ENCODE data around the gene CDK16.
A peak's percentile ranks its signal among the peaks of the same experiment; 100 is the strongest.

The CDK16 gene

GRCh38 chrX:47233333-47234113 is 15.0 kb downstream of the CDK16 start:
- peak; percentile 91 to 92 for ATAC-seq (replicated peaks)
- Mint-ChIP-seq H3K4me3 (peak overlapping the region; percentile 88 to 91), H3K27ac (peak overlapping the region; percentile 97), H3K9me3 (no peaks in the 10 kb centered on the region), H3K4me1 (peaks cover 8 to 9% of the 10 kb centered on the region in 2 donors), H3K36me3 (peaks cover 15 to 28% of the 10 kb centered on the region in 2 donors), H3K27me3 (no peaks in the 10 kb centered on the region)
- peak; percentile 91 for DNase-seq

GRCh38 chrX:47234583-47234982 is 16.1 kb downstream of the CDK16 start:
- DNase-seq (no peak), ATAC-seq (replicated peaks) (no peak)
- H3K4me3 Mint-ChIP-seq = peak overlapping the region; percentile 41 to 88
- H3K9me3 Mint-ChIP-seq = no peaks in the 10 kb centered on the region
- H3K4me1 Mint-ChIP-seq = peaks cover 8 to 10% of the 10 kb centered on the region in 2 donors
- peak overlapping the region; percentile 56 for H3K27ac Mint-ChIP-seq
- H3K36me3 Mint-ChIP-seq = peaks cover 7 to 22% of the 10 kb centered on the region in 2 donors
- no peaks in the 10 kb centered on the region for H3K27me3 Mint-ChIP-seq

DNA sequence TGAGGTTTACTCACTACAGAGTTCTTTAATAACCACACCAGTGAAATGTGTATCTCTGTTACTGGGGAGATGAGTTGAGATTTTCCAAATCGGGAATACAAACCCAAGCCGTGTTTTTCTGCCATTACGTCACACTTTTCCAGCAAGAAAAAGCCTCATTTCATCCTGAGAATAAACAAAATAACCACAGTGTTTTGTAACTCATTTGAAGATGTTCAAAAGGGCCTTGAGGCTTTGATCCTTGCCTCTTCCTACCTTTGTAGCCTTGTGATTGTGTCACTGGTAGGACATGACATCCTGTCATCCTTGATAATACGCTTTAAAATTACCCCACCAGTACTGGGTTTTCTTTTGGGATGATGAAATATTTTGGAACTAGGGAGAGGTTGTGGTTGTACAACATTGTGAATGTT is 17.2 kb downstream of the CDK16 start:
- H3K4me3 Mint-ChIP-seq = peak overlapping the region in 1 of 2 donors; percentile 8
- ATAC-seq (replicated peaks) = no peak
- no peaks in the 10 kb centered on the region for H3K27me3 Mint-ChIP-seq
- H3K9me3 Mint-ChIP-seq = no peaks in the 10 kb centered on the region
- peaks cover 8 to 27% of the 10 kb centered on the region in 2 donors for H3K36me3 Mint-ChIP-seq
- peaks cover 8 to 10% of the 10 kb centered on the region in 2 donors for H3K4me1 Mint-ChIP-seq
- no peak for DNase-seq
- H3K27ac Mint-ChIP-seq = peak overlapping the region; percentile 1

DNA sequence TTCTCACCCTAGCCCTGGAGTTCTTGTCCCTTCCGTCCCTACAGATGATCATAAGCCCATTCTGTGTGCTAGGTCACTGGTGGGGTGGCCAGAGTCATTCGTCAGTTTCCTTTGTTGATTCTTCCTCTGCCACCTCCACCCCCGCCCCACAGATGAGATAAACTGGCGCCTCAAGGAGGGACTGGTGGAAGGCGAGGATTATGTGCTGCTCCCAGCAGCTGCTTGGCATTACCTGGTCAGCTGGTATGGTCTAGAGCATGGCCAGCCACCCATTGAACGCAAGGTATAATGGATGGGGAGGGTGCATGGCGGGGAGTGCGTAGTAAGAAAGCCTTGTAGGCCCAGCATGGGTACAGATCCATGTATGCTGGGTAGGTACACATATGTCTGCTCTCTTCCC is 20.7 kb downstream of the CDK16 start:
- H3K27ac Mint-ChIP-seq = no peak overlapping the region
- no peaks in the 10 kb centered on the region for H3K27me3 Mint-ChIP-seq

GRCh38 chrX:47239898-47240545 is 21.5 kb downstream of the CDK16 start:
- H3K9me3 Mint-ChIP-seq = no peaks in the 10 kb centered on the region
- no peak overlapping the region for H3K27ac Mint-ChIP-seq
- ATAC-seq (replicated peaks) = no peak
- DNase-seq = no peak
- H3K4me1 Mint-ChIP-seq = peaks cover 7% of the 10 kb centered on the region in 2 donors
- peaks cover 12 to 51% of the 10 kb centered on the region in 2 donors for H3K36me3 Mint-ChIP-seq
- no peak overlapping the region for H3K4me3 Mint-ChIP-seq
- no peaks in the 10 kb centered on the region for H3K27me3 Mint-ChIP-seq

More for the DNA sequence above, 20.7 kb downstream of the CDK16 start:
- peaks cover 12 to 44% of the 10 kb centered on the region in 2 donors for H3K36me3 Mint-ChIP-seq
- H3K9me3 Mint-ChIP-seq = no peaks in the 10 kb centered on the region
- DNase-seq = no peak
- no peak for ATAC-seq (replicated peaks)
- peaks cover 7 to 8% of the 10 kb centered on the region in 2 donors for H3K4me1 Mint-ChIP-seq
- H3K4me3 Mint-ChIP-seq = no peak overlapping the region

GRCh38 chrX:47240619-47241018 is 22.1 kb downstream of the CDK16 start:
- ATAC-seq (replicated peaks) = no peak
- Mint-ChIP-seq H3K4me1 (peaks cover 1 to 3% of the 10 kb centered on the region in 2 donors), H3K27ac (no peak overlapping the region), H3K4me3 (no peak overlapping the region), H3K36me3 (peaks cover 10 to 48% of the 10 kb centered on the region in 2 donors), H3K27me3 (no peaks in the 10 kb centered on the region), H3K9me3 (no peaks in the 10 kb centered on the region)
- DNase-seq = no peak

DNA sequence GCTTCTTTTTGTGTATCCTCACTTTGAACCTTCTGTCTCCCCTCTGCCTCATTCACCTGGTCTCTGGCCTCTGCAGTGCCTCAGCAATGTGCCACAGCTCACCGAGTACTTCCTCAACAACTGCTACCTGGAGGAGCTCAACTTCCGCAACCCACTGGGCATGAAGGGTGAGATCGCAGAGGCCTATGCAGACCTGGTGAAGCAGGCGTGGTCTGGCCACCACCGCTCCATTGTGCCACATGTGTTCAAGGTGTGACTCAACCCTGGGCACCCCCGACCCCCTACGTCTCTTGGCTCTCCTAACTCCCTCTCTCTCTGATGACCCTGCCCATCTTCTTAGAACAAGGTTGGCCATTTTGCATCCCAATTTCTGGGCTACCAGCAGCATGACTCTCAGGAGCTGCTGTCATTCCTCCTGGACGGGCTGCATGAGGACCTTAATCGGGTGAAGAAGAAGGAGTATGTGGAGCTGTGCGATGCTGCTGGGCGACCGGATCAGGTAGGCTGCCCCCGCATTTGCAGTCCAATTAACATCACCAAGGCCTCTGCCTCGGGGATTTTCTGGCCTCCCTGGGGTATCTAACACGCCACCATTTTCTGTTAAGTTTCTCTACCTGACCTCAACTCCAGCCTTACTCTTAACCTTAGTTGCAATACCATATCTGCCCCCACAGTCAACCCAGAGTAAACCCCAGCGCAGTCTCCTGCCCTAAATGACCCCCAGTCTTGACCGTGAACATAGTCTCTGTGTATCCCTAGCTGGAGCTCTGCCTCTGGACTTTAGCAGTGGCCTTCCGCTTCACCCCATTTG is 22.9 kb downstream of the CDK16 start:
- no peaks in the 10 kb centered on the region for H3K27me3 Mint-ChIP-seq
- H3K27ac Mint-ChIP-seq = peak overlapping the region; percentile 32
- ATAC-seq (replicated peaks) (no peak), DNase-seq (no peak)
- H3K4me1 Mint-ChIP-seq = peaks cover 0 to 3% of the 10 kb centered on the region in 2 donors
- peaks cover 10 to 56% of the 10 kb centered on the region in 2 donors for H3K36me3 Mint-ChIP-seq
- H3K4me3 Mint-ChIP-seq = no peak overlapping the region
- H3K9me3 Mint-ChIP-seq = no peaks in the 10 kb centered on the region

- Mint-ChIP-seq H3K4me1 (peaks cover 0 to 1% of the 10 kb centered on the region in 2 donors), H3K27me3 (no peaks in the 10 kb centered on the region), H3K4me3 (no peak overlapping the region), H3K27ac (no peak overlapping the region), H3K36me3 (peaks cover 10 to 57% of the 10 kb centered on the region in 2 donors), H3K9me3 (no peaks in the 10 kb centered on the region)
- DNase-seq (no peak), ATAC-seq (replicated peaks) (no peak)
These were observed 23.8 kb downstream of the CDK16 start for GRCh38 chrX:47242321-47242720.

DNA sequence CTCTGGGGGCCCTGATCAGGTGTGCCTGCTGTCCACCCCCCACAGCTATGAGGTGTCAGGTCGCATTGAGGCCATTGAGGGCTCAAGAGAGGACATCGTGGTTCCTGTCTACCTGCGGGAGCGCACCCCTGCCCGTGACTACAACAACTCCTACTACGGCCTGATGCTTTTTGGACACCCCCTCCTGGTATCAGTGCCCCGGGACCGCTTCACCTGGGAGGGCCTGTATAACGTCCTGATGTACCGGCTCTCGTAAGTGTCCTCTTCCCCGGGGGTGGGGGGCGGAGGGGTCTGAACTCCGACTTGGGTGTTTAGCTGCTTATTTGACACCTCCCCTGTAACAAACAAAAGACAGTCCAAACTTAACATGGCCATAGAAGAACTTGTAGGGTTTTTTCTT is 24.9 kb downstream of the CDK16 start:
- Mint-ChIP-seq H3K27me3 (no peaks in the 10 kb centered on the region), H3K4me3 (no peak overlapping the region), H3K27ac (no peak overlapping the region), H3K36me3 (peaks cover 16 to 63% of the 10 kb centered on the region in 2 donors), H3K4me1 (peaks cover 0 to 1% of the 10 kb centered on the region in 2 donors), H3K9me3 (no peaks in the 10 kb centered on the region)
- DNase-seq (no peak), ATAC-seq (replicated peaks) (no peak)

- Mint-ChIP-seq H3K4me1 (no peaks in the 10 kb centered on the region), H3K4me3 (no peak overlapping the region), H3K27ac (no peak overlapping the region), H3K27me3 (no peaks in the 10 kb centered on the region), H3K9me3 (no peaks in the 10 kb centered on the region), H3K36me3 (peaks cover 22 to 68% of the 10 kb centered on the region in 2 donors)
- ATAC-seq (replicated peaks) (no peak), DNase-seq (no peak)
These were observed 26.2 kb downstream of the CDK16 start for GRCh38 chrX:47244676-47245075.

DNA sequence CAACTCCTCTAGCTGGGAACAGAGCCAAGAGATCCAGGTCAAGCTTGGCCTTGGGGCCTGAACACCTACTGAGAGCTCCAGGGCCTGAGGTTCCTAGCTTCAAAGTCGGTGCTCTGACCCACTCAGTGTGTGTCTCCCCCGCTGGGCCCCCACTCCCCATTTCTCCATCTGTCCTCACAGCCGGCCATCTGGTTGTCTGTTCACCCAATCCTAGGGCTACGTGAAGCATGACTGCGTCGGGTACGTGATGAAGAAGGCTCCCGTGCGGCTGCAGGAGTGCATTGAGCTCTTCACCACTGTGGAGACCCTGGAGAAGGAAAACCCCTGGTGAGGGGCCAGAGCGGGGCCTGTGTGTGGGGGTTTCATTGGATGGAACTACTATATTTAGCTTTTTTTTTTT is 26.7 kb downstream of the CDK16 start:
- H3K4me1 Mint-ChIP-seq = peaks cover 0 to 3% of the 10 kb centered on the region in 2 donors
- no peak for DNase-seq
- H3K27ac Mint-ChIP-seq = peak overlapping the region; percentile 25
- no peak for ATAC-seq (replicated peaks)
- no peaks in the 10 kb centered on the region for H3K9me3 Mint-ChIP-seq
- peaks cover 20 to 67% of the 10 kb centered on the region in 2 donors for H3K36me3 Mint-ChIP-seq
- no peak overlapping the region for H3K4me3 Mint-ChIP-seq
- no peaks in the 10 kb centered on the region for H3K27me3 Mint-ChIP-seq

DNA sequence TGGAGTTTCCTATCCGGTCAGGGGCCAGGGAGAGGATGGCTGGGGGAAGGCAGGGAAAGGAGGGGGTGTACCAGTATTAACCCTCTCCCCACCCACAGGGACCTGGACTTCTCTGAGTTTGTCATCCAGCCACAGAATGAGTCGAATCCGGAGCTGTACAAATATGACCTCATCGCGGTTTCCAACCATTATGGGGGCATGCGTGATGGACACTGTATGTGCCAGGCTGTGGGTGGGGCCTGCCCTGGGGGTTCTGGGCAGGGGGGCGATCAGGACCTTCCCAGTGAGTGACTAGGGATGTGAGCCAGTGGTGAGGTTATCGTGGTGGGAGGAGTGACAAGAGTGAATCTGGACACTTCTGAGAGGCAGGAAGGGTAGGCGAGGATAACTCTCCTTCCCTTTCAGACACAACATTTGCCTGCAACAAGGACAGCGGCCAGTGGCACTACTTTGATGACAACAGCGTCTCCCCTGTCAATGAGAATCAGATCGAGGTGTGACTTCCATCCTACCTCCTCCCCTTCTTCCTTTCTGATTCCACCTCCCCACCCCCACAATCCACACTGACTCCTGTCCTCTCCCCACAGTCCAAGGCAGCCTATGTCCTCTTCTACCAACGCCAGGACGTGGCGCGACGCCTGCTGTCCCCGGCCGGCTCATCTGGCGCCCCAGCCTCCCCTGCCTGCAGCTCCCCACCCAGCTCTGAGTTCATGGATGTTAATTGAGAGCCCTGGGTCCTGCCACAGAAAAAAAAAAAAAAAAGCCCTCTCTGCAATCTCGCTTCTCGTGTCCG is 28.9 kb downstream of the CDK16 start:
- Mint-ChIP-seq H3K4me1 (peaks cover 0 to 5% of the 10 kb centered on the region in 2 donors), H3K36me3 (peaks cover 18 to 47% of the 10 kb centered on the region in 2 donors), H3K4me3 (no peak overlapping the region), H3K9me3 (no peaks in the 10 kb centered on the region), H3K27ac (no peak overlapping the region), H3K27me3 (no peaks in the 10 kb centered on the region)
- no peak for DNase-seq
- ATAC-seq (replicated peaks) = no peak

DNA sequence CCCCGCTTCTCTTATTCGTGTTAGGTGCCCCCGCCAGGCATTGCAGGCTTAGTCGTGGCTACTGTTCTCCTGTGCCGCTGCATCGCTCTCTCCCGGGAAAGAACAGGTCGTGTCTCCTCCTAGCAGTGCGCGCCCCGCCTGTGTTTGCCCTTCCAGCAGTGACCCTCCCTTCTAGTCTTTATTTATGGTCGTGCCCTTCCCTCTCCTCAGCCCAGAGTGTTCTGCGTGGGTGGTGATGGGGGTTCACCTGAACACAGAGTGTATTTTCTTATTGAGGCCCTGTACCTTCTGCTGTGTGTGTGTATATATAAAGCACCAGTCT is 29.5 kb downstream of the CDK16 start:
- Mint-ChIP-seq H3K9me3 (no peaks in the 10 kb centered on the region), H3K27ac (peak overlapping the region; percentile 80), H3K4me3 (no peak overlapping the region), H3K4me1 (peaks cover 0 to 5% of the 10 kb centered on the region in 2 donors), H3K27me3 (no peaks in the 10 kb centered on the region), H3K36me3 (peaks cover 18 to 44% of the 10 kb centered on the region in 2 donors)
- ATAC-seq (replicated peaks) (no peak), DNase-seq (no peak)

GRCh38 chrX:47248576-47248975 is 30.1 kb downstream of the CDK16 start:
- DNase-seq (no peak), ATAC-seq (replicated peaks) (no peak)
- H3K9me3 Mint-ChIP-seq = no peaks in the 10 kb centered on the region
- H3K4me1 Mint-ChIP-seq = peaks cover 0 to 5% of the 10 kb centered on the region in 2 donors
- peaks cover 18 to 44% of the 10 kb centered on the region in 2 donors for H3K36me3 Mint-ChIP-seq
- no peak overlapping the region for H3K4me3 Mint-ChIP-seq
- no peaks in the 10 kb centered on the region for H3K27me3 Mint-ChIP-seq
- H3K27ac Mint-ChIP-seq = no peak overlapping the region
